ENCODE results near the gene SBK1. TPM values are rescaled to one million over a fixed set of nuclear protein-coding genes. Genes with fewer than 3 reads are reported as not detected.
A peak's percentile ranks its signal among the peaks of the same experiment; 100 is the strongest.
"Not testable (repeated sequence)": the region's sequence is repeated elsewhere in the genome, so short reads cannot be mapped to it uniquely, and the experiment has no call there.

The SBK1 gene
- total and polyA plus RNA-seq, 2 of the 4 experiments (the other 2 are of a cell fraction), result under 0.01 to 0.05 TPM

GRCh38 chr16:28330232-28330631, 37.9 kb downstream of the SBK1 start:
- H3K9me1 ChIP-seq (ENCODE audit: insufficient read depth, low read length); H2AFZ ChIP-seq (replicated peaks; ENCODE audit: low read length, poor library complexity); H2AK9ac ChIP-seq (replicated peaks; ENCODE audit: low read depth, low read length, poor library complexity); H3K79me1 ChIP-seq (ENCODE audit: low read depth in 1 of 2, low read length in 2 of 2); H3K14ac ChIP-seq (replicated peaks; ENCODE audit: low read depth, low read length); H2BK120ac ChIP-seq (ENCODE audit: low read depth, low read length); H3K4me2 ChIP-seq (ENCODE audit: low read depth, low read length); H4K91ac ChIP-seq (ENCODE audit: insufficient read depth, low read depth, low read length); H2BK5ac ChIP-seq (ENCODE audit: low read depth, low read length, poor library complexity, severe bottlenecking); H2BK15ac ChIP-seq (ENCODE audit: low read depth, low read length); DNase-seq; BruUV-seq (replicated peaks); H3K4me3 ChIP-seq (ENCODE audit: insufficient read depth, low read depth, low read length); H3K4ac ChIP-seq (ENCODE audit: low read depth, low read length); H3K27ac ChIP-seq (ENCODE audit: insufficient read depth, low read length); H4K20me1 ChIP-seq (ENCODE audit: insufficient read depth, low read length); H3K9me3 ChIP-seq (ENCODE audit: control insufficient read depth, insufficient read depth, low read length); H3K18ac ChIP-seq (ENCODE audit: low read depth, low read length); CTCF ChIA-PET; H2AK5ac ChIP-seq (ENCODE audit: low read depth, low read length); H3K56ac ChIP-seq (ENCODE audit: extremely low read depth, insufficient read depth, low read length); H3K27me3 ChIP-seq (ENCODE audit: control insufficient read depth, insufficient read depth, low read length); POLR2A ChIA-PET (ENCODE audit: unreplicated experiment); H3K4me1 ChIP-seq (ENCODE audit: control insufficient read depth, insufficient read depth, low read length); H3K36me3 ChIP-seq (ENCODE audit: control insufficient read depth, insufficient read depth, low read length); H4K8ac ChIP-seq (ENCODE audit: low read depth in 2 of 2, low read length in 2 of 2); intact Hi-C loops (cut with micrococcal nuclease); H2BK20ac ChIP-seq (ENCODE audit: low read depth, low read length); H3K9ac ChIP-seq (ENCODE audit: low read depth, low read length); dilution Hi-C loops (cut with HindIII; ENCODE audit: low sequenced_read_pairs, unreplicated experiment); H3K23ac ChIP-seq (ENCODE audit: low read depth, low read length); H4K5ac ChIP-seq (ENCODE audit: low read depth, low read length): not testable (repeated sequence)
- peak; percentile 39; the same call in 1 of the 2 replicates for TF ChIP-seq USF2 (IDR thresholded peaks at IDR 0.05; ENCODE audit: low read depth, low read length)
- in situ Hi-C loops (cut with MboI; ENCODE audit: low sequenced_read_pairs), result loop anchor here (10.0 kb wide), 1 partner anchor 55 kb away; no protein-coding TSS in a partner anchor
- peak; percentile 43; the same call in 1 of the 2 replicates for ATAC-seq (ENCODE audit: low read depth)
- no CpG with 5 or more reads among the region's 9 CpGs for WGBS, 2 experiments (ENCODE audit: extremely low coverage in 2 of 2, insufficient read length in 1 of 2)

- dilution Hi-C loops (cut with HindIII; ENCODE audit: low sequenced_read_pairs, unreplicated experiment), result not testable (repeated sequence)
These were observed 38.7 kb downstream of the SBK1 start for GRCh38 chr16:28330981-28331380.

More at GRCh38 chr16:28330981-28331380, 38.7 kb downstream of the SBK1 start:
- H3K14ac ChIP-seq (replicated peaks; ENCODE audit: low read depth, low read length); H3K4ac ChIP-seq (ENCODE audit: low read depth, low read length); H4K5ac ChIP-seq (ENCODE audit: low read depth, low read length); H3K27me3 ChIP-seq (ENCODE audit: control insufficient read depth, insufficient read depth, low read length); H3K27ac ChIP-seq (ENCODE audit: insufficient read depth, low read length); H3K36me3 ChIP-seq (ENCODE audit: control insufficient read depth, insufficient read depth, low read length); CTCF ChIA-PET; H3K23ac ChIP-seq (ENCODE audit: low read depth, low read length); H3K4me2 ChIP-seq (ENCODE audit: low read depth, low read length); H3K9me3 ChIP-seq (ENCODE audit: control insufficient read depth, insufficient read depth, low read length); H2BK15ac ChIP-seq (ENCODE audit: low read depth, low read length); H2BK5ac ChIP-seq (ENCODE audit: low read depth, low read length, poor library complexity, severe bottlenecking); H4K8ac ChIP-seq (ENCODE audit: low read depth in 2 of 2, low read length in 2 of 2); H4K91ac ChIP-seq (ENCODE audit: insufficient read depth, low read depth, low read length); H3K4me3 ChIP-seq (ENCODE audit: insufficient read depth, low read depth, low read length); H2AK5ac ChIP-seq (ENCODE audit: low read depth, low read length); H3K9ac ChIP-seq (ENCODE audit: low read depth, low read length); H3K9me1 ChIP-seq (ENCODE audit: insufficient read depth, low read length); POLR2A ChIA-PET (ENCODE audit: unreplicated experiment); H2BK20ac ChIP-seq (ENCODE audit: low read depth, low read length); BruUV-seq (replicated peaks); H2AFZ ChIP-seq (replicated peaks; ENCODE audit: low read length, poor library complexity); H2BK120ac ChIP-seq (ENCODE audit: low read depth, low read length); H3K4me1 ChIP-seq (ENCODE audit: control insufficient read depth, insufficient read depth, low read length); H4K20me1 ChIP-seq (ENCODE audit: insufficient read depth, low read length); H2AK9ac ChIP-seq (replicated peaks; ENCODE audit: low read depth, low read length, poor library complexity); H3K56ac ChIP-seq (ENCODE audit: extremely low read depth, insufficient read depth, low read length); H3K18ac ChIP-seq (ENCODE audit: low read depth, low read length); ATAC-seq (ENCODE audit: low read depth); DNase-seq; intact Hi-C loops (cut with micrococcal nuclease); H3K79me1 ChIP-seq (ENCODE audit: low read depth in 1 of 2, low read length in 2 of 2): not testable (repeated sequence)
- in situ Hi-C loops (cut with MboI; ENCODE audit: low sequenced_read_pairs), result loop anchor here (10.0 kb wide), 1 partner anchor 56 kb away; no protein-coding TSS in a partner anchor
- no CpG with 5 or more reads among the region's 2 CpGs for WGBS, 2 experiments (ENCODE audit: extremely low coverage in 2 of 2, insufficient read length in 1 of 2)

Data from IMR-90 (cell line).